PFSK-1 (cell line): ENCODE results near the gene FER.

Experiments used
- FOXP2 ChIP-seq: optimal IDR thresholded peaks from 2 replicates; pipeline ENCODE3; 2011; ENCODE audit warnings: borderline replicate concordance, control low read depth, inconsistent platforms; ENCODE audit not compliant: insufficient read depth; ENCODE audit errors: extremely low read length, extremely low read depth
- POLR2AphosphoS5 ChIP-seq: IDR thresholded peaks from 2 replicates; pipeline ENCODE4 v1.6.1; 2012; ENCODE audit warnings: low read depth, mild to moderate bottlenecking, control low read depth, low read length, moderate library complexity
- SIN3A ChIP-seq: IDR thresholded peaks from 2 replicates; pipeline ENCODE4 v1.6.1; 2012; ENCODE audit warnings: mild to moderate bottlenecking, low read length, moderate library complexity, borderline replicate concordance; ENCODE audit not compliant: insufficient read depth
- TAF1 ChIP-seq: IDR thresholded peaks from 2 replicates; pipeline ENCODE4 v1.6.1; 2012; ENCODE audit warnings: low read length, control low read depth, borderline replicate concordance; ENCODE audit not compliant: insufficient read depth

DNA sequence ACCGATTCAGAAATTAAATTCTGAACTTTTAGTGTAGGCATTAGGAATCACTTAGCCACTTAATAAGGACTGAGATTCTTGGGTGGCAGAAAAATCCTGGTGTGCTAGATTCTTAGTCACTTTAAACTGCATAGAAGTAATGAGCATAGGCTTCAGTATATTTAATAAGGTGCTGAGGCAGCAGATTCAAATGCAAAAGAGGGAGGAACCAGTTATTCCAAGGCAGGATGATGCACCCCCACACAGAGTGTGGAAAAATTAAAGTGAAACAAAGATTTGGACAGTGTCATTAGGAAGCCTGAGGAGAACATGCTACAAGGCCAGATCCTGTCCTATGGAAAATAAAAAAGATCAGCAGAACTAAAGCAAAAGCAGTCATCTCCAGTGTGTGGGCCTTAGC lies 444.3 kb downstream of the FER start:
- TF ChIP-seq TAF1 = no peak
- no peak for TF ChIP-seq FOXP2
- no peak for TF ChIP-seq SIN3A
- TF ChIP-seq POLR2AphosphoS5 = no peak
